ENCODE results near the gene TMEM258. TPM values are rescaled to one million over a fixed set of nuclear protein-coding genes. Genes with fewer than 3 reads are reported as not detected.

Gene TMEM258
- polyA plus RNA-seq, 12 donors = 71.8 to 175 (median 136) TPM; not detected in 1

DNA sequence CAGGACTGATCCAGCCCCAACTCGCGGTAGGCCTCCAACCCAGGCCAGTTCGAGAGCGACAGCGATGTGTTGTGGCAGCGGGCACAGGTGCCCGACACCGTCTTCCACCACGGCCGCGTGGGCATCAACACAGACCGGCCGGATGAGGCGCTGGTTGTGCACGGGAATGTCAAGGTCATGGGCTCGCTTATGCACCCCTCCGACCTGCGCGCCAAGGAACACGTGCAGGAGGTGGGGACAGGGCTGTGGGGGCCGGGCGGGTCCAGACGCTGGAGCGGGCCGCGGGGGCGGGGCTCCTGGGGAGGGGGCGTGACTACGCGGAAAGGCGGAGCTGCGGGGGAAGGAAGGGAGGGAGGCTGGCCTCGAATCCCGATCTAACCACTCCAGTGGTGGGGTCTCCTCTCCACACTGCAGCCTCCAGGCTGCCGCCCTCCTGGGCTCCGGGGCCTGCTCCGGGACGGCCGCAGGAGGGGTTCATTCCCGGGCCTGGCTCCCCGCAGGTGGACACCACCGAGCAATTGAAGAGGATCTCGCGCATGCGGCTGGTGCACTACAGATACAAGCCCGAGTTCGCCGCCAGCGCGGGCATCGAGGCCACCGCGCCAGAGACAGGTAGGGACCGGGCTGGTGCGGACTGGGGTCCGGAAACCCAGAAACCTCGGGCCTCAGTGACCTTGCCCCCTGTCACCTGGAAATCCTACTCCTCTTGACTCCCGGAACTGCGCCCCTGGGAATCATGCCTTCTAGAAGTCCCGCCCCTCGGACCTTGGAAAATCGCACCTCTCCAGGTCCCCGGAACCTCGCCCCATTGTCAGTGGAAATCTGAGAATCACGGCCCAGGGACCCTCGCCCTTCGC, 14.9 kb downstream of the TMEM258 start:
- DNase-seq = peak; percentile 31

DNA sequence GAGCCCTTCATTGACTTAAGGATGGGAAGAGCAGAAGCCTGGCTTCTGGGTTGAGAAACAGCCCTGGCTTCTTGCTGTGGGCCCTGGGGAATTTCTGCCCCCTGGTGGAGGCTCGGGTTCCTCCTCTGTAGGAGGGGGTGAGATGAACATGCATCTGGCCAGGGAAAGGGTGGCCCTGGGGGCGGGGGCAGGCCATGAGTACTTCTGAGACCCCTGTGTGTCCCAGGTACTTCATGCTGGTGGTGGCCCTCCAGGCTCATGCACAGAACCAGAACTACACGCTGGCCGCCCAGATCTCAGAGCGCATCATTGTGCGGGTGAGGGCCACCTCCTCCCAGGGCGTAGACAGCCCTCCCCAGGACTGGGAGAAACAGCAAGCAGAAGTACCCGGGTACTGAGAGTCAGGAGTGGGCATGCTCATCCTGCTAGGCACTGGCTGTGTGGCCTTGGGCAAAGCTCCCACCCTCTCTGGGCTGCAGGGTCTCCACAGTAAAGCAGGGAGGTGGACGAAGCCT, 15.8 kb downstream of the TMEM258 start:
- DNase-seq = no peak

DNA sequence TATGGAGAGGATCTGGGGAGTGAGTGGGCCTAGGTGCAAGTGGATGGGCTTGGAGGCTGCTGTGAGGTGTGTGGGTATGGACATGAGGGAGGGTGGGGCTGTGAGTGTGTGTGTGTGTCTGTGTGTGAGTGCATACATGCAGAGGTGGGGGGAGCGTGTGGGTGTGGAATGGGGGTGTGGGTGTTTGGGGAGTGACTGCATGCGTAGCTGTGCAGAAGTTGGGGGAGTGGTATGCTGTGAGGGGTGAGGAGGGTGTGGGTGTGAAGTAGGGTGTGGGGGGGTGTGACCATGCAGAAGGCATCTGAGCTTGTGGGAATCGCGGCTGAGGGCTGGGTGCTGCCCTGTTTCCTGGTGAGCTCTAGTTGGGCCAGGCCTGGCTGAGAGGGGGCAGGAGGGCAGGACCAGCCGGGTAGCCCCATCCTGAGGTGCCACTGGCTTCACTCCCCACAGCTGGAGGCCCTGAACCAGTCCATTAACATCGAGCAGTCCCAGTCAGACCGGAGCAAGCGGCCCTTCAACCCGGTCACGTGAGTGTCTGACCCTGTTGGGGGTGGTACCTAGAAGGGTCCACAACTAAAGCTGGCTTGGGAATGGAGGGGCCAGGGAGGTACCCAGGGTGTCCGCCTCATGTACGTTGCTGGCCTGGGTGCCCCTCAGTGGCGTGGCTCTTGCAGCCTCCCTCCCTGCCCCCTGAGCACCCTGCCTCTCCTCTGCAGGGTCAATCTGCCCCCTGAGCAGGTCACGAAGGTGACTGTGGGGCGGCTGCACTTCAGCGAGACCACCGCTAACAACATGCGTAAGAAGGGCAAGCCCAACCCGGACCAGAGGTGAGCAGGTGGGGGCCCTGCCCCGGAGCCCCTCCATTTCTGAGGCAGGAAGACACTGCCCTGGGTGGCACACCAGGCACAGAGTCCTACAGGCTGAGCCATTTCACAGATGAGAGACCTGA, 16.5 kb downstream of the TMEM258 start:
- no peak for DNase-seq

DNA sequence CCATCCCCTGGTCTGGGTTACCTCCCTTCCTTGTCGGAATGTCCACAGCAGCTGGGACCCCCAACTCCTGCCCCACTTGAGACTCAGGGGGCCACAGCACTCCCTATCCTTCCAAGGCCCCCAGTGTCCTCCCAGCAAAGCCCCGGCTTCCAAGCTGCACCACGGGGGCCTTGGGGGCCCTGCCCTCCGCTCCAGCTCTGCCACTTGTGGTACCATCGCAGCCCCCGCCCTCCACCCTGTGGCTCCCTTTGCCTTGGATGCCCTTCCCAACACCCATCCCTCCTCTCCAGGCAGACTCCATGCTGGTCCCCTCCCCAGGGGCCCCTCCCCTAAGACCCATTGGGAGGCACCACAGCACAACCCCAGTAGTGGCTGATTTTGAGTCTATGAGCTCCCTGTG, 17.3 kb downstream of the TMEM258 start:
- no peak for DNase-seq

DNA sequence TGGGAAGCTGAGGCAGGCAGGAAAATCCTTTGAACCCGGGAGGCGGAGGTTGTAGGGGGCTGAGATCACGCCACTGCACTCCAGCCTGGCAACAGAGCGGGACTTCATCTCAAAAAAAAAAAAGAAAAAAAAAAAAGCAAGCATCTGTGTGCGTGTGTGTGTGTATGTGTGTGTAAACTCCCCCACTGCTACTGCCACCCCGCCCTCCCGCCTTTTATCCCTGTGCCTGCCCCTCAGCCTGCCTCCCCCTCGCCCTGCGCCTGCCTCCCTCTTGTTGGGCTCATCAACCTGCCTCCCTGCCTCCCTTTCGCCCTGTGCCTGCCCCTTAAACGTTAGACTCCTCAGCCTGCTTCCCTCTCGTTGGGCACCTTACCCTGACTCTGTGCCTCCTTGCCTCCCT, 18.0 kb downstream of the TMEM258 start:
- no peak for DNase-seq

DNA sequence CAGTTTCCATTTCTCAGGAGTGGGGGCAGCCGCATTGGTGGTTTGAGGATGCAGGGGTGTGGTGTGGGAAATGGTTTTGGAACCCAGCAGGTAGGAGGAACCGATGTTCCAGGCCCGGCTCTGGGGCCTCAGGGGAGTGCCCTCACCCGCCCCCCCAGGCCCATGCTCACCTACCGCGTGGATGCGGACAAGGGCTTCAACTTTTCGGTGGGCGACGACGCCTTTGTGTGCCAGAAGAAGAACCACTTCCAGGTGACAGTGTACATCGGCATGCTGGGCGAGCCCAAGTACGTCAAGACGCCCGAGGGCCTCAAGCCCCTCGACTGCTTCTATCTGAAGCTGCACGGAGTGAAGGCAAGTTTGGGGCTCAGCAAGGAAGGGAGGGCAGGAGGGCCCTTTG, 18.6 kb downstream of the TMEM258 start:
- DNase-seq = no peak

DNA sequence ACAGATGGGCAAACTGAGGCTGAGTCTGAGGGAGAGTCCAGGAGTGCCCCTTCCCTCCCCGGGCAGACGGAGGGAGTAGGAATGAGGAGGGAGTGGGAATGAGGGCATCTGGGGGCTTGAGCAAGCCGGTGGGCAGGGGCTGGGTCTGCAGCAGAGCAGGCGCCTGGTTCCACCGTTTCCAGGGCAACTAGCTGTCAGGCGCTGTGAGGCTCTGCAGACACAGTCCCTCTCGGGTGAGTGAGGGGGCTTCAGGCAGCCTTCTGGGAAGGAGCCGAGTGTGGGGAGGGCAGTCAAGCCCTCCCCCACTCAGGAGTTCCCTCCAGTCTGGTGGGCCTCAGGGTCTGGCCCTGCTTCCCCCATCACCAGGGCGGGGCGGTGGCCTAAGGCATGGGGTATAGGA, 19.0 kb downstream of the TMEM258 start:
- DNase-seq = no peak

DNA sequence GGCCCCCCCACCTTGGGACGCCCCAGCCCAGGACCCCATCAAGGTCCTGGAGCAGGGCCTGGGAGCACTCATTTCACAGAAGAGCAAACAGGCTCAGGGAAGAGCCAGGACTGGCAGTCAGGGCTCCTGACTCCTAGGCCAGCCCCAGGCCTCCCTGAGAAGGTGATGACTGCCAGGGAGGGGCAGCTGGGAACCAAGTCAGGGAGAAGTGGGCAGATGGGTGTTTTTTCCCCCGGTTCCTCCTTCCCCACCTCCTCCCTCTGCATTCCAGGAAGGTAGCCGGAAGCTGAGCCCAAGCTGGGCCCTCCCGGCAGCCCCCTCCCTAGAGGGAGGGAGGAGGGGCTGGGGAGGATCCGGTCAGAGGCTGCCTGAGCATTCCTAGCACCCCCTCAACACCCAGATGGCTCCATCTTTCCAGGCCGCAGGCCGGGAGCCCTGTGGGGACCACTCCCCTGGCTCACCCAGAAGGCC, 20.4 kb downstream of the TMEM258 start:
- no peak for DNase-seq

DNA sequence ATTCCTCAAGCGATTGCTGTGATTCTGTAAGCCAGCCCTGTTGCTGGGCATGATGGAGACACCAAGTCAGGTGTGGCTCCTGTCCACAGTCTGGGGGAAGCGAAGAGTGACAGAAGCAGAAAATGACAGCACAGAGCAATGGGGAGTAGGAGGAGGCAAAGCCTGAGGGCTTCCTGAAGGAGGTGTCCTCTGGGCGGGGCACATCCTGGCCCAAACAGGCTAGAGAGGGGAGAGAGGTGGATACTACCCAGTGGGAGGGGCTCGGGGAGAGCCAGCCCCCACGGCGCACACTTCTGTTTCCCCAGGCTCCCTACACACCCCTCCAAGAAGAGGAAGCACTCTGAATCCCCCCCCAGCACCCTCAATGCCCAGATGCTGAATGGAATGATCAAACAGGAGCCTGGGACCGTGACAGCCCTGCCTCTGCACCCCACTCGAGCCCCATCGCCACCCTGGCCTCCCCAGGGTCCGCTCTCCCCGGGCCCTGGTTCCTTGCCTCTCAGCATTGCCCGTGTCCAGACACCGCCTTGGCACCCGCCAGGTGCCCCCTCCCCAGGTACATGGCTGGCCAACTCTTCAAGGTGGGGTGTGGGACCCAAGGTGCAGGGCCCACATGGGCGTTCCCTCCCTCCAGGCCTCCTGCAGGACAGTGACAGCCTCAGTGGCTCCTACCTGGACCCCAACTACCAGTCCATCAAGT, 21.1 kb downstream of the TMEM258 start:
- DNase-seq = no peak

DNA sequence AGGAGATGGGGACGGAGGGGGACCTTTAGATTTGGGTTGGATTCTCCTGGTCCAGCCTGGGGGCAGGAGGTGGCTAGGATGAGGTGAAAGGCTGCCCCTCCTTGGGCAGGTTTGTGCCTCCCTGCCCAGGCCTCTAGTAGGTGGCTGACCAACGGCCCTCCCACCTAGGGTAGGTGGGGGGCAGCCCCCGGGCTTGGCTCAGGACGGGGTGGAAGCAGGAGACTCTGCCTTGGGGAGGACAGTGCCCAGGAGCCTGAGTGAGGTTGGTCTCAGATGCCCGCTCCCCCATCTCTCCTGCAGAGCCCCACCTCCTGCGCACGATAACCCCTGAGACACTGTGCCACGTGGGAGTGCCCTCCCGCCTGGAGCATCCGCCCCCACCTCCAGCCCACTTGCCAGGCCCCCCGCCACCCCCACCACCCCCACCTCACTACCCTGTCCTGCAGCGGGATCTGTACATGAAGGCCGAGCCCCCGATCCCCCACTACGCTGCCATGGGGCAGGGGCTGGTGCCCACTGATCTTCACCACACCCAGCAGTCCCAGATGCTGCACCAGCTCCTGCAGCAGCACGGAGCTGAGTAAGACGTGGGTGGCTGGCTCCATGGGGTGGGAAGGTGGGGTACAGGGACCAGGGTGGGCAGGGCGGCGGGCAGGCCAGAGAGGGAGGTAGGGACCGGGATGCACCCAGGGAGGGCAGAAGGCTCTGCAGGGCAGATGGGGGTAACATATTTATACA, 22.3 kb downstream of the TMEM258 start:
- no peak for DNase-seq

DNA sequence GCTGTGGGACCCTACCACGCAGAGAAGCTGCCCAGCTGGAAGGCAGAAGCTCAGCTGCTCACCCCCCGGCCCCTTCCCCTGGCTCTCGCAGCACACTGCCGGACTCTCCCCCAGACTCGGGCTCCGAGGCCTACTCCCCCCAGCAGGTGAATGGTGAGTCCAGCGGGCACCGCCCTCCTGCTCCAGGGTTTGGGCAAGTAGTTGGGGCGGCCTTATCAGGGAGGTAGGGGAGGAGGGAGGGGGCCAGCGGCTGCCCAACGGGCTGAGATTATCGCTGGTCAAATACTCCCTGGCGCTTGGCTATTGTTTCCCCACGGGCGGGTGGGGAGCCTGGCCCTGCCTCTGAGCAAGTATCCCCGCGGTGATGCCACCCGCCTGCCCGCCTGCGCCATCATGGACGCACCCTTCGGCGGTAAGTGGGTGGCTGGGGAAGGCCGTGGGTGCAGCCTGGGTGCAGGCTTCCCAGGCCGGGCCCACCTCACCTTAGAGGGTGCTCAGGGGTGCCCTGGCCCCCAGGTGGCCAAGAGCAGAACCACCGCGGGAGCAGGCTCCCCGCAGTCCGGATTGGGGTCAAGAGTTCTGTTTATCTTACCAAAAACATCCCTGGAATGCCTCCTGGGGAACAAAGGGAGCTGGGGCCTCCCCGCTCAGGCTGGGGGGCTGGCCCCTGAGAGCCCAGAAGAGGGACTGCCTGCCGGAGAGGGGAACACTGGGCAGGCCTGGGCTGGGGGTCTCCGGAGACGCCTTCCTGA, 23.1 kb downstream of the TMEM258 start:
- no peak for DNase-seq

DNA sequence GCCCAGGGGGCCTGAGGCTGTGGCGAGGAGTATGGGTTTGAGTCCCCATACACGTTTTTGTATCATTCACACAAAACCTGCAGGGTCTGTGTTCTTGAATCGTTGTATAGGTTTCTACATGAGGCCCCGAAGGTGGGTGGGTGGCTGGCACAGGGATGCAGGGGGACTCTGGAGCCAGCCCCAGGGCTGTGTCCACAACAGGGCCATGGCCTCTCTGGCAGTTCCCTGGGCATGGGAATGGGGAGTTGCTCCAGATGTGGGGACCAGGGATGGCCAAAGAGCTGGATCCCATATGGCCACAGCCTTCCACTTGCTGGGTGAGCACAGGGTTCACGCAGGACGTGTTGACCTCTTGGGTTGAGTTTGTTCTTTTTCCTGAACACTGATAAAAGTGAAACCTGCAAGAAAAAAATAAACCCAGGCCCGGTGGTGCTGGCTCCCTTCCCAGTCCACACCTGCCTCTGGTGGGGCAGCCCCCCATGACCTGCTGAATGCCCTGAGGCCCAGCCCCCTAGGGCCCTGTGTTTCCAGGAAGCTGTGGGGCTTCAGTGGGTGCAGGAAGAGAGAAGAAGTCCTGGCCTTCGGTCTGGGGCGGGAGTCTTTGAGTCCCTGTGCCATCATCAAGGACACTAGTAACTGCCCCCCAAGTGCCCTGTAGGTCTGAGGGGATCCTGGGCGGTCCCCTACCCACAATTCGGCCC, 23.9 kb downstream of the TMEM258 start:
- no peak for DNase-seq

DNA sequence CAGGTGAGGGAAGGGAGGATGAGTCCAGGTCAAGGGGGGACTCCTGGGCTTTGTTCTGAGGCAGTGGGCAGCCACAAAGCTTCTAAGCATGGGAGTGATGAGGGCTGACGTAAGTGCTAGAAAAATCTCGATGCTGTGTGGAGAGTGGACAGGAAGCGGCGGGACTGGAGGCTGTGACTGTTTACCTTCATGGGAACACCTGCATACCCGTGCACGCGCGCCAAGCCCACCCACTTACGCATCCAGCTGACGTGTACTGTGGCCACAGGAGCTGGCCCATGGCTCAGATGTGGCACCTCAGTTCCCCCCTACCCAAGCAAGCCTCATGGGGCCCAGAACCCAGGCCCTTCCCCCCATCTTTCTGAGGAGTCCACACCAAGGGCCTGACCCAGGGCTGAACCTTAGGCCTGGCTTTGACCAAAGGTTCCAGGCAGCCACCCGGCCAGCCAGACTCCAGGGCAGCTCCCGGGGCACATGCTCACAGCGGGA, 26.0 kb downstream of the TMEM258 start:
- no peak for DNase-seq

DNA sequence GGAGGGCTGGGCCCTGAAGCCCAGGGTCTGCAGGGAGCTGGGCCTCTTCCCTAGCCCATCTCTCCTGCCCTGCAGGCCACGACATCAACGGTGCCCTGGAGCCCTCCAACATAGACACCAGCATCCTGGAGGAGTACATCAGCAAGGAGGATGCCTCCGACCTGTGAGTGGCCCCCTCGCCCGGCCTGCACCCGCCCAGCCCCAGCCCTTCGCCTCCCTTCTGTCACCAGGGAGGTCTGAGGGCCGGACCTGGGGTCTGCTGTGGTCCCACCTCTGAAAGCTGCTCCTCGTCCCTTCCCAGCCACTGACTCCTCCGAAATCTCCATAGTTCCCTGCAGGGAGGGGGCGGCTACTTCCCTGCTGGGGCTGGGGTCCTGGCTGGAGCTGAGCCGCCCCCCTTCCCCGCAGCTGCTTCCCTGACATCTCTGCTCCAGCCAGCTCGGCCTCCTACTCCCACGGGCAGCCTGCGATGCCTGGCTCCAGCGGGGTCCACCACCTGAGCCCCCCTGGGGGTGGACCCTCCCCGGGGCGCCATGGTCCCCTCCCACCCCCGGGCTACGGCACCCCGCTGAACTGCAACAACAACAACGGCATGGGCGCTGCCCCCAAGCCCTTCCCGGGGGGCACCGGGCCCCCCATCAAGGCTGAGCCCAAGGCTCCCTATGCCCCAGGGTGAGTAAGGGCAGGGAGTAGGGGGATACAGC, 26.7 kb downstream of the TMEM258 start:
- no peak for DNase-seq

DNA sequence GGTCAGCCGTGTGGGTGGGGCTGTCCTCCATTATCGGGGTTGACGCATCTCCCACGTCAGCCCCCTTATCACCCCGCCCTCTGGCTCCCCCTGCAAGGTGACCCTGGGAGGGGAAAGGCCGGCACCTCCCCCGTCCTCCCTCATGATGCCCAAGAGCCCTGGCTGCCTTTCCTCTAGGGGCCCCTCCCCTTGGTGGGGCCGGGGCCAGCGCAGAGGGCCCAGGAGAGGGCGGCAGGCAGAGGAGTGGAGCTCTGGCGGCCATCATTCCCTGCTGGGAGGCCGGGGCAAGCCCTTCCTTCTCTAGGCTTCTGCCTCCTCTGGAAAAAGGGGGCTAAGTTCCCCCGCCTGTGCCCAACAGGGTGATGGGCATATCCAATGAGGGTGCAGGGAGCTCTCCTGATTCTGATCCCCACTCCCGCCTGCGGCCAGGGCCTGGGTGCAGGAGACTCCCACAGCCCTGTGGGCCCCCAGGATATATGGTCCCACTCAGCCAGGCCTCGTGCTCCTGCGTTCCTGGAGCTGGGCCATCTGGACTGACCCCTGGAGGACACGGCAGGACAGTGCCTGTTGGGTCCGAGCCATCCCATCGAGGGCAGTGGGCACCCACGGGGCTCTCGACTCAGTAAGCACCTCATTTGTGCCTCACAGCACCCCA, 27.7 kb downstream of the TMEM258 start:
- DNase-seq = no peak

DNA sequence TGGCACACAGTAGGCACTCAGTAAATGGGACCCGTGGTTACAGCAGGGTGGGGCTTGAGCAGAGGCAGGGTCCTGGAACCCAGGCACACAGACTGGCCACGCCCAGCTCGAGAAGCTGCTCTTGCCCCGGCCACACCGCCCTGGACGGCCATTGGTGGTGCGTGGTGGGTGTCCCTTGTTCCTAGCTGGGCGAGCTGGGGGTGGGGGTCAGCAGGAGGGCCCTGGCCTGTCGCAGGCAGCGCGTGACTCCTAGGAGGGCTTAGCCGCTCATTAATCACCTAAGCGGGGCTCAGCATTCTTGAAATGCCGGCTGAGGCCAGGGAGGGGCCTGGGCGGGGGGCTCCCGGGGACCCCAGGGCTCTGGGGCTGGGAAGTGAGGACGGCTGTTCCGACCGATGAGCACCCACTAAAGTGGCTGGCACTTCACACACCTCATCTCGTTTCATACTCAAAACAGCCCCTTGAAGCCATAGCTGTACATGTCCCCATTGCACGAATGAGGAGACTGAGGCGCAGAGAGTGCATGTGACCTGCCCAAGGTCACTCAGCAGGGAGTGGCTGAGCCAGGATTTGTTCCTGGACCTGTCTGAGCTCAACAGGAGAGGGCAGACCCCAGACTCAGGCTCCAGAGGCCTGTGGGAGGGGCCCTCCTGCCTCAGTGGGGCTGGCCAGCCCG, 28.3 kb downstream of the TMEM258 start:
- DNase-seq = no peak

DNA sequence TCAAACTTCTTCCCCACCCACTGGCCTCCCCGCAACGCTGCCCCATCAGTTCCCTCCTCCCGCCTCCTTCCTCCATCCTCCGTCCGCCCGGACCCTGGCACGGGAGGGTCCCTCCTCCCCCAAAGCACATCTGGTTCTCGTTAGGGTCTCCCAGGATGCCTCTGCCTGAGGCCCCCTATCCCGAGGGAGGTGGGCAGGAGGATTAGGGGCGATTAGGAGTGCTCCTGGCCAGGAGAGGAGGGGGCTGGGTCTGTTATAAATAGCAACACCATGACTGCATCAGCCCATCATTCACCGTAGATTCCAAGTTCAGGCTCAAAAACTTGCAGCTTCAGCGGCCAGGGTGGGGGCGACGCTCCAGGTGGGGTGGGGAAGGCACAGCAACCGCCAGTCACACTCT, 29.6 kb downstream of the TMEM258 start:
- no peak for DNase-seq

DNA sequence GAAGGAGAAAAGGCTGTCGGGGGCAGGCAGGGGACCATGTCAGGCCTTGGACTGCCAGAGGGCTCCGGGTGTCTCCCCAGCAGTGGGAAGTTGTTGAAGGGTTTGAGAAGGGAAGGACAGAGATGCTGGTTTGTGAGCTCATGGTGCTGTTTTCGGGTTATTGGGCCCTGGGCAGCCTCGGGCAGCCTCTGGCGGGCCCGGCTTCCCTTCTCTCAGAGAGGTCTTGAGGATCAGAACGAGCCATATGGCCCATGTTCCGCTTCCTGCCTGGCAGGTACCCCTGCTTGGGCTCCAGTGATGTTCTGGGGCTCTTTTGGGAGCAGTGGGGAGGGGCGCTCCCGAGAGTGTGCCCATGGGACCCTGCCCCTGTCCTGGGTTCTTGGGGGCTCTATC, 30.2 kb downstream of the TMEM258 start:
- DNase-seq = no peak
